ENCODE results near the gene SNUPN. TPM values are rescaled to one million over a fixed set of nuclear protein-coding genes. Genes with fewer than 3 reads are reported as not detected.

SNUPN gene
- total RNA-seq, 1 experiment from 2014 or later, result 34.6 TPM

DNA sequence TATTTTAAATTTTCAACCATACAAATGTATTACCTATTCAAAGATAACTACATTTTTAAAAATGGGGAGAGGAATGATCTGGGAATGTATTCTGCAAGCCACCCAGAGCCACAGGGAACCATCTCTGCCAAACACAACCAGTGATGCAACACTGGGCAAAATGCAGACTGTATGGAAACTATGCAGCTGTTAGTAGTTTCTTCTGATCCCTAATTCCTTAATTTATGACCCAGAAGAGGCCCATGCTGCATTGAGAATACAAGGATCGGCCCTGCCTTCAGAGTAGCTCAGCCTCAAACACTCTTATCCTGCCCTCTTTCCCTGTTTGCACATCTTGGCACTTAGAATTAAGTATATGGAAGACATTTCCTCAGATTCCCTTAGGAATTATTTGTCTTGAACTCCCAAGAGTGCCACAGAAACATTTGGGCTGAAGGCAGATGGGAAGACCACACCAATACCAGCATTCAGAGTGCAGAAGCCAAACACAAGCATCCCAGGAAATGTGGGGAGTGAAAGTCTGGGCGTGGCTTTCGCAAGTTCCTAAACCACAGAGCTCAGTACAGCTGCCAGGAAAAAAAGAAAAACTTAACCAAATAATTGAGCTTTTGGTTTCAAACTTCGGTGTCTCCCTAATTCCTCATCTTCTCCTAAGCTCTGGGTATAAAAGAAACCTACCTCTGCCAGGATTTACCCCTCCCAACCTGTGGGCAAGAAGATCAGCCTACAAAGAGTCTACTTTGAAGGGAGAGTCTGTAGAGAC lies 5.3 kb downstream of the SNUPN start:
- intact Hi-C loops (cut with micrococcal nuclease; ENCODE audit: unreplicated experiment), result loop anchor here (10.0 kb wide), 1 partner anchor 115 kb away; no protein-coding TSS in a partner anchor
- H3K27ac ChIP-seq (ENCODE audit: low read depth, low read length, poor library complexity, severe bottlenecking), result peak overlapping the region; percentile 96

DNA sequence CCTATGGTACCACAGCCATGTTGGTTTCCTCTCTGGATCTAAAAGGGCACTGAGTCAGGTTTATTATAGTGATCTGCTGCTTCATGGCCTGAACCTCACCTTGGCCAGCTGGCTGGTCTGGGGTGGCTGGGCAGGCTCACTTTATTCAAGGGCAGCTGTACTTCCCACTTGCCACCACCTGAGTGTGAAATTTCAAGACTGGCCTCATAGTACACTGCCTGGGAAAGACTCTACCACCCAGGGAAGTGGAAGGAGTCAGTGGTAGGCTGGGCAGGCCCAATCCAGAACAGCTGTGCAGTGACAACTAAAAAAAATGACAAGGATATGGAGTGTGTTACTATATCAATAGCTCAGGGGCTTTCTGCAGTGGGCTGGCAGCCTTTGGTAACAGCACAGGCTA lies 8.8 kb downstream of the SNUPN start:
- POLR2A ChIA-PET (ENCODE audit: low non-redundant PET), result no interaction called here

More for the DNA sequence above, 5.3 kb downstream of the SNUPN start:
- Histone ChIP-seq H3K27me3 (replicated peaks; ENCODE audit: insufficient read depth, low read depth, low read length, poor library complexity) (no peaks in the 10 kb centered on the region), H3K4me1 (ENCODE audit: insufficient read depth, low read length, poor library complexity, severe bottlenecking) (peaks cover 20% of the 10 kb centered on the region), H3K36me3 (ENCODE audit: insufficient read depth, low read length, poor library complexity, severe bottlenecking) (peaks cover 44% of the 10 kb centered on the region), H3K4me3 (ENCODE audit: low read depth, low read length, poor library complexity, severe bottlenecking) (peak overlapping the region; percentile 7), H3K9me3 (ENCODE audit: low read depth, low read length, poor library complexity, severe bottlenecking) (no peaks in the 10 kb centered on the region)
- POLR2A ChIA-PET (ENCODE audit: low non-redundant PET), result interaction anchor here (0.7 to 0.9 kb wide), 2 partner anchors 165 to 260 kb away, joined by 6 read pairs; no protein-coding TSS in a partner anchor
- peak; percentile 73 for DNase-seq (ENCODE audit: low spot score)
- no TSS peak for BruUV-seq (replicated peaks)
- TF ChIP-seq, protein P1, sequence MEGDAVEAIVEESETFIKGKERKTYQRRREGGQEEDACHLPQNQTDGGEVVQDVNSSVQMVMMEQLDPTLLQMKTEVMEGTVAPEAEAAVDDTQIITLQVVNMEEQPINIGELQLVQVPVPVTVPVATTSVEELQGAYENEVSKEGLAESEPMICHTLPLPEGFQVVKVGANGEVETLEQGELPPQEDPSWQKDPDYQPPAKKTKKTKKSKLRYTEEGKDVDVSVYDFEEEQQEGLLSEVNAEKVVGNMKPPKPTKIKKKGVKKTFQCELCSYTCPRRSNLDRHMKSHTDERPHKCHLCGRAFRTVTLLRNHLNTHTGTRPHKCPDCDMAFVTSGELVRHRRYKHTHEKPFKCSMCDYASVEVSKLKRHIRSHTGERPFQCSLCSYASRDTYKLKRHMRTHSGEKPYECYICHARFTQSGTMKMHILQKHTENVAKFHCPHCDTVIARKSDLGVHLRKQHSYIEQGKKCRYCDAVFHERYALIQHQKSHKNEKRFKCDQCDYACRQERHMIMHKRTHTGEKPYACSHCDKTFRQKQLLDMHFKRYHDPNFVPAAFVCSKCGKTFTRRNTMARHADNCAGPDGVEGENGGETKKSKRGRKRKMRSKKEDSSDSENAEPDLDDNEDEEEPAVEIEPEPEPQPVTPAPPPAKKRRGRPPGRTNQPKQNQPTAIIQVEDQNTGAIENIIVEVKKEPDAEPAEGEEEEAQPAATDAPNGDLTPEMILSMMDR (conservative IDR thresholded peaks at IDR 0.05; ENCODE audit: low read depth, low read length), result no peak
- no peak for TF ChIP-seq EZH2 (IDR thresholded peaks at IDR 0.05; ENCODE audit: borderline replicate concordance, low read depth, low read length, poor library complexity, severe bottlenecking)
- CTCF ChIA-PET, result interaction anchor here (0.6 to 1.7 kb wide), 4 partner anchors 18 to 169 kb away, joined by 3 to 14 read pairs (median 10); no protein-coding TSS in a partner anchor

DNA sequence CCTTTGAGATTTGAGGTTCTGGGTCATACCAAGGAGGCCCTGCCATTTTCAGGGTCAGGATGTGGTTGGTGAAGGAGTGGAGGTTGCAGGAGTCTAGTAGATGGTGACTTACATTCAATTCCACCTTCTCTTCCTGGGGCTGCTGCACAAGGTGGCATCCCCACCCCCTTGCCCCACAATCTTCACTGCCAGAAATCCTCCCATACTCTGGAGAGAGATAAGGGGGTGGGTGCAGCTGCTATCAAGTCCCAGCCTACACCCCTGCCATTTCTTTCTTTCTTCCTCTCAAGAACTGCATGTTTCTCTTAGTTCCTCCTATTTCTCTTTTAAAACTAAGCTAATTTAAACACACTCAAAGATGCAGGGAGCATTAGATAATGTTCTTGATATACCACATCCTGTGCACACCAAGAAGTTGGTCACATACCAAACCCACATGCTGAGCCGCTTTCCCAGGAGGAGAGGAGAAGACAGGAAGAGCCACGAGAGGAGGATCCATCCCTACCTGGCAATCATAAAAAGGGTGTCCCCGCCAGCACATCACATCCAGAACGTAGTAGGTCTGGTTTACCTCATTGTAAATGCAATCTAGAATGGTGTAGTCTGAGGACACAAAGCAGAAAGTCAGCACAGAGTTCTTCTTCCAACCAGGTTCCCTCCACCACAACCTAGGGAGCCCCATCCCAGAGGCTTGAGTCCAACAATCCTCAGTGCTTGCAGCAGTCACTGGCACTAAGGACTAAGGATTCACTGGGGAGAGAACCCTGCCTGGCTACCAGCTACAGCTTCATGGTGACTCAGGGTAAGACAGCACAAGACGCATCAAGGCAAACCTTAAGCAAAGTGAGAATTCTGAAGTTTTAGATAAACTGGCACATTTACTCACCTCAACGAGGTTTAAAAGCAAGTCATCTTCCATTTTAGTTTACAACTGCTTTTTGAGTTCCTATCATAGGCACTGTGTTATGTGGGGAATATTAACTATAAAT lies 18.5 kb downstream of the SNUPN start:
- Histone ChIP-seq H3K4me3 (ENCODE audit: low read depth, low read length, poor library complexity, severe bottlenecking) (no peak overlapping the region), H3K27me3 (replicated peaks; ENCODE audit: insufficient read depth, low read depth, low read length, poor library complexity) (no peaks in the 10 kb centered on the region), H3K4me1 (ENCODE audit: insufficient read depth, low read length, poor library complexity, severe bottlenecking) (no peaks in the 10 kb centered on the region), H3K36me3 (ENCODE audit: insufficient read depth, low read length, poor library complexity, severe bottlenecking) (peaks cover 56% of the 10 kb centered on the region), H3K9me3 (ENCODE audit: low read depth, low read length, poor library complexity, severe bottlenecking) (no peaks in the 10 kb centered on the region), H3K27ac (ENCODE audit: low read depth, low read length, poor library complexity, severe bottlenecking) (no peak overlapping the region)
- POLR2A ChIA-PET (ENCODE audit: low non-redundant PET), result interaction anchor here (0.6 kb wide), 2 partner anchors 15 to 651 kb away, joined by 3 read pairs; partner anchors contain the start of gene RPP25
- DNase-seq (ENCODE audit: low spot score), result no peak
- intact Hi-C loops (cut with micrococcal nuclease; ENCODE audit: unreplicated experiment), result no loop called here
- BruUV-seq (replicated peaks), result no TSS peak
- CTCF ChIA-PET, result no interaction called here
- no peak for TF ChIP-seq EZH2 (IDR thresholded peaks at IDR 0.05; ENCODE audit: borderline replicate concordance, low read depth, low read length, poor library complexity, severe bottlenecking)
- TF ChIP-seq, protein P1 (conservative IDR thresholded peaks at IDR 0.05; ENCODE audit: low read depth, low read length), result no peak

More for the DNA sequence above, 8.8 kb downstream of the SNUPN start:
- H3K4me3 ChIP-seq (ENCODE audit: low read depth, low read length, poor library complexity, severe bottlenecking), result no peak overlapping the region
- intact Hi-C loops (cut with micrococcal nuclease; ENCODE audit: unreplicated experiment), result no loop called here
- CTCF ChIA-PET, result no interaction called here
- no peak for DNase-seq (ENCODE audit: low spot score)
- TF ChIP-seq EZH2 (IDR thresholded peaks at IDR 0.05; ENCODE audit: borderline replicate concordance, low read depth, low read length, poor library complexity, severe bottlenecking), result no peak
- TF ChIP-seq, protein P1 (conservative IDR thresholded peaks at IDR 0.05; ENCODE audit: low read depth, low read length), result no peak
- no peak overlapping the region for H3K27ac ChIP-seq (ENCODE audit: low read depth, low read length, poor library complexity, severe bottlenecking)
- no peaks in the 10 kb centered on the region for H3K27me3 ChIP-seq (replicated peaks; ENCODE audit: insufficient read depth, low read depth, low read length, poor library complexity)
- no peaks in the 10 kb centered on the region for H3K9me3 ChIP-seq (ENCODE audit: low read depth, low read length, poor library complexity, severe bottlenecking)
- no TSS peak for BruUV-seq (replicated peaks)
- peaks cover 69% of the 10 kb centered on the region for H3K36me3 ChIP-seq (ENCODE audit: insufficient read depth, low read length, poor library complexity, severe bottlenecking)
- peaks cover 20% of the 10 kb centered on the region for H3K4me1 ChIP-seq (ENCODE audit: insufficient read depth, low read length, poor library complexity, severe bottlenecking)

Data from A673 (cell line).